Mesothelial cell of epicardium (in vitro differentiated cells): Measurements from ENCODE around the gene NHLRC4. TPM values are rescaled to one million over a fixed set of nuclear protein-coding genes. Genes with fewer than 3 reads are reported as not detected.

ENCODE experiments used
- DNase-seq, 2 experiments: peaks; one replicate each; pipeline ENCODE4 v3.0.0; 2021; ENCODE audit warnings: low spot score in 2 of 2; ENCODE audit not compliant: unreplicated experiment in 2 of 2
- H3K27ac Mint-ChIP-seq: 2 replicates; pipeline ENCODE4 v1.8.0; 2021; ENCODE audit warnings: mixed read lengths
- H3K27me3 Mint-ChIP-seq: 2 replicates; pipeline ENCODE4 v1.8.0; 2021; ENCODE audit warnings: low read depth, mixed read lengths
- H3K36me3 Mint-ChIP-seq: 2 replicates; pipeline ENCODE4 v1.8.0; 2021; ENCODE audit warnings: mixed read lengths
- H3K4me1 Mint-ChIP-seq: 2 replicates; pipeline ENCODE4 v1.8.0; 2021; ENCODE audit warnings: mixed read lengths
- H3K4me3 Mint-ChIP-seq: 2 replicates; pipeline ENCODE4 v1.8.0; 2021; ENCODE audit warnings: mild to moderate bottlenecking, moderate library complexity, mixed read lengths
- H3K9me3 Mint-ChIP-seq: 2 replicates; pipeline ENCODE4 v1.8.0; 2021; ENCODE audit warnings: mixed read lengths
- CTCF ChIP-seq: fragments of 200-600 bp; sonication (generic); IDR thresholded peaks from one replicate; pipeline ENCODE4 v1.5.0; 2021; ENCODE audit warnings: antibody characterized with exemption; ENCODE audit not compliant: unreplicated experiment
- total RNA-seq: library from RNA; stranded (reverse); gene quantifications from 3 replicates; pipeline ENCODE4 v1.2.1, GENCODE V29; 2021

The NHLRC4 gene
- total RNA-seq, 1 donor from 2014 or later, result 2.7 TPM

GRCh38 chr16:561413-561794, 5.4 kb upstream of the NHLRC4 start:
- DNase-seq, result no peak
- TF ChIP-seq CTCF, result no peak
- H3K4me1 Mint-ChIP-seq, result peaks cover 11% of the 10 kb centered on the region
- no peaks in the 10 kb centered on the region for H3K36me3 Mint-ChIP-seq
- no peaks in the 10 kb centered on the region for H3K9me3 Mint-ChIP-seq
- no peak overlapping the region for H3K27ac Mint-ChIP-seq
- no peak overlapping the region for H3K4me3 Mint-ChIP-seq
- H3K27me3 Mint-ChIP-seq, result peaks cover 46% of the 10 kb centered on the region

- Mint-ChIP-seq H3K9me3 (no peaks in the 10 kb centered on the region), H3K4me3 (no peak overlapping the region), H3K27me3 (peaks cover 43% of the 10 kb centered on the region), H3K4me1 (peaks cover 19% of the 10 kb centered on the region), H3K36me3 (no peaks in the 10 kb centered on the region), H3K27ac (no peak overlapping the region)
- no peak for DNase-seq
- TF ChIP-seq CTCF, result no peak
These were observed 4.6 kb upstream of the NHLRC4 start for GRCh38 chr16:561957-562938.

GRCh38 chr16:563072-563644, 3.6 kb upstream of the NHLRC4 start:
- Mint-ChIP-seq H3K27me3 (peaks cover 34% of the 10 kb centered on the region), H3K4me3 (no peak overlapping the region), H3K36me3 (no peaks in the 10 kb centered on the region), H3K4me1 (peaks cover 19% of the 10 kb centered on the region), H3K27ac (no peak overlapping the region), H3K9me3 (no peaks in the 10 kb centered on the region)
- DNase-seq, result no peak
- TF ChIP-seq CTCF, result no peak

GRCh38 chr16:564690-565418, 2.0 kb upstream of the NHLRC4 start:
- Mint-ChIP-seq H3K4me3 (no peak overlapping the region), H3K4me1 (peaks cover 24% of the 10 kb centered on the region), H3K27ac (no peak overlapping the region), H3K9me3 (no peaks in the 10 kb centered on the region), H3K36me3 (no peaks in the 10 kb centered on the region), H3K27me3 (peaks cover 20% of the 10 kb centered on the region)
- no peak for TF ChIP-seq CTCF
- DNase-seq, result no peak

GRCh38 chr16:565419-566330, 1.1 kb upstream of the NHLRC4 start:
- DNase-seq, result no peak
- no peak for TF ChIP-seq CTCF

More at GRCh38 chr16:565419-566330, 1.1 kb upstream of the NHLRC4 start:
- Mint-ChIP-seq H3K27ac (no peak overlapping the region), H3K4me3 (no peak overlapping the region), H3K27me3 (peaks cover 20% of the 10 kb centered on the region), H3K4me1 (peaks cover 25% of the 10 kb centered on the region), H3K9me3 (no peaks in the 10 kb centered on the region), H3K36me3 (no peaks in the 10 kb centered on the region)
